NOMO-1 treated with DMSO at 0.1 percent for 48 hours (cell line): ENCODE data around the gene KAZN.

ENCODE experiments used
- DNase-seq: peaks from one replicate; lab custom pipeline; 2025; ENCODE audit not compliant: unreplicated experiment; lab: John Stamatoyannopoulos, UW

KAZN gene

DNA sequence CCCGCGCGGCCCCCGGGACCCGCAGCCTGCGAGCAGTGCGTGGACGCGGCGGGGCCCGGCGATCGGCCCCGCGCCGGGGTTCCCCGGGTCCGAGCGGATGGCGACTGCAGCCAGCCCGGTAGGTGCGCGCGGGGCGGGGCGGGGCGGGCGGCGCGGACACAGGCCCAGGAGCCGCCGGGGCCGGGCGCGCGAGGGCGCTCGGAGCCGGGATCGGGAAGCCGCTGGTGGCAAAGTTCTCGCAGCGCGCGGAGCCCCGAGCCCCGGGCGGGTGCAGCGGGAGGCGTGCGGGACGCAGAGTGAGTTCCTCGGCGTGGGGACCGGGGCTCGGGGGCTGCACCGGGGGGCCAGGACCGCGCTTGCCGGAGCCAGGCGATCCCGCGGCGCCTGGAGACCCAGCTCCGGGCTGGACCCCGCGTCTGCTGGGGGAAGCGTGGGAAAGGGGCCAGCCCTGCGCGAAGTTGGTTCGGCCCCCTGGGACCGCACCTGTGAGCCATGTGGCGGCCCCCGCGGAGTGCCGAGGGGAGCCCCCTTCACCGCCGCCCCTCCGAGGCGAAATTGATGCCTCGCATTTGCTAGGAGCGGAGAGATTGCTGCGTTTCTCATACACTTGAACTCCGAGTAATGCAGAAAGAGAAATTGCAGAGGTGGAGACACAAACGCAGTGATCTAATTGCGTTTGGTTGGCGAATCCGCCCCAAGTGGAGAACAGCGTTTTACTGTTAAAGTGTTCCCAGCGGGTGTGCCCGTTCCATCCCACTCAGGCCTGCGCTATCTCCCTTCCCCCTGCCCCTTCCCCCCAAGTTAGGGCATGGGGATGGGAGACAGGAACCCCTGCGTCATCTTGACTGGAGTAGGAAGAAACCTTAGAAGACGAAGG, 326.2 kb downstream of the KAZN start:
- DNase-seq: no peak

DNA sequence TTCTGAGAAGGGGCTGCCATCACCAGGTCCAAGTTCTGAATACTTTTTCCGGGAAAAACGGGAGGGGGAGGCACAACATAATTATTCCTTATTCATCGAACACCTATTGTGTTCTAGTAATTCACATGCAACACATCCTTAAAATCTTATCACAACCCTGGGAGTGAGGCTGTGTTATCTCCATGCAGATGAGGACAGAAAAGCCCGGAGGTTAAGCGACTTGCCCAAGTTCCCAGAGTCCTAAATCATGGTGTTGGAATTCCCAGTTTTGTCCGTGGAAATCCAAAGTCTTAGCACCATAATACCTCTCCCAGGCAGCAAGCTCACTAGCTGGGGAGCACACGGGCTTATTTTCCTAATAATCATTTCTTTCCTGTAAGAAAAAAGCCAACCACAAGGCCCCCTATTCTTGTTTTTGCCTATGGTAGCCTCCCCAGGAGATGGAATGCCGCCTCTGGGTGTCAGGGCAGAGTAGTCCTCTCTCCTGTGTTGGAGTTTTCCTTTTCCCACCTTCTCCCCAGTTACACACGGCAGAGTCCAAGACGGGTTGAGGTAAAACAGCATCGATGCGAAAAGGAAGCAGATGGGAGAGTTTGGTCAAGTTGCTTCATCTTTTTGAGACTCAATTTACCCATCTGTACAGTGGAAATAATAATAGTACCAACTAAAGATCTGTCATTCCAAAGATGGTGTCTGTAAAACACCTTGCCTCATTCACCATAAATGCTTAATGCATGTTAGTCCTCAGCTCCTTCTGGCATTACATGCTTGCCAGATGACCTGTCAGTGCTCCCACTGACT, 327.1 kb downstream of the KAZN start:
- DNase-seq: no peak

DNA sequence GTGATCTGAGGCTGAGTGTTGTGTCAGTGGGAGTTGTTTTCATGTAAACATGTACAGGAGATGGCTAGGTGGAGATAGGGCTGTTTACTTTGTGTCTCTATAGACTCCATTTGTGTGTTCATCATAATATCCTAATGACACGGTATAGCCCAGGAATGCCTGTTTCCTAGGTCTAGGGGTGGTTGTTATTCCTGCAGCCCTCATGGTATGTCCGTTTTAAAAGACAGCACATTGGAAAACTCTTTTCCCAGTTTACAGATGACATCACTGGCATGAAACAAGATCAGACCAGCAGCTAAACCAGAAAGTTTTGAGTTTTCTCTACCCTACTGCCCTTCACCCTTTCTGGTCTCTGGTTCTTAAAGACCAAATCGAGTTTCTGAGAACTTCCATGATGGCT, 327.7 kb downstream of the KAZN start:
- no peak for DNase-seq

DNA sequence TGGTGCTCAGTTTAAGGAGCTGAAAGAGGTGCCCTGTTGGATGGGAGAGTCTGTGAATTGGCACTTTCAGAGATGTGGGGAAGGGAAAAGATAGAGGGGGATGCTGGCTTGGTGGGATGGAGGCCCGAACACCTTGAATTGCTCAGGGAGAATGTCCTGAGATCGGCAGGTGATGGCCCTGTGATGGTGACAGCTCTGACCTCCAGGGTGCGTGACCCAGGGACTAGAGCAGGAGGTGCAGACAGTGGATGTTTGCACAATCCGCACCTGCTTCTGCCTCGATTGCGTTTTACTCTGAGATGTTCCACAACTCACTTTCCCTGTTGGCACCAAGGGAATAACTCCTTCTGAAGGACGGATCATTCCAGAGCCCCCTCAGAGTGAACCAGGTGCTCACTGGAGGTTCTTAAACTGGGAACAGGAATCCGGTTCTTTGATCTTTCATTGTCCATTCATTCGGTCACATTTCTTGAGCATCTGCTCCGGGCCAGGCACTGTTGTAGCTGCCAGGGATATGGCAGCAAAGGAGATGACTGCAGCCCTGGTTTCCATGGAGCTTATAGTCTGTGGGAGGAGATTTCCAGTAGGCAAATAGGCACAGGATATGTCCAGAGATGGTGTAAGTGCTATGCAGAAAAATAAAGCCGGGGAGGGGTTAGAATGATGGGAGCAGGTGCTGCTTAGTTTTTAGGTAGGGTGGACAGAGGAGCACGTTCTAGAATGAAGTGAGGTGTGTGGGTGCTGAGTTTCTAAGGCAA, 328.5 kb downstream of the KAZN start:
- no peak for DNase-seq

DNA sequence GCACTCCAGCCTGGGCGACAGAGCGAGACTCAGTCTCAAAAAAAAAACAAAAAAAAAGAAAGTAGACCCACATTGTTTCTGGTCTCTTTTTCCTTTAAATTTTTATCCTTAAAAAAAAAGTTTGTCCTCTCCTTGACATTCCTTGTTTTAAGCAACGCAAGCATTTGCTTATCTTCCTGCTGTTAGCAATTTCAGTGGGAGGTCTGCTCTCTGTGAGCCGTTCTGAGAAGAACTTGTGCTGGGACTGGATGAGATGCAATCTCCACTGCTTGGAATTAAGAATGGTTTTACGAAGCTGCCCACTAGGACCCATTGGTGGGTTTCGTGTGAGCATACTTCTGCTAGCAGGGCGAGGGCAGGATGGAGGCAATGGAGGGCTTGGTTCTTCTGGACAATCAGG, 329.9 kb downstream of the KAZN start:
- no peak for DNase-seq

DNA sequence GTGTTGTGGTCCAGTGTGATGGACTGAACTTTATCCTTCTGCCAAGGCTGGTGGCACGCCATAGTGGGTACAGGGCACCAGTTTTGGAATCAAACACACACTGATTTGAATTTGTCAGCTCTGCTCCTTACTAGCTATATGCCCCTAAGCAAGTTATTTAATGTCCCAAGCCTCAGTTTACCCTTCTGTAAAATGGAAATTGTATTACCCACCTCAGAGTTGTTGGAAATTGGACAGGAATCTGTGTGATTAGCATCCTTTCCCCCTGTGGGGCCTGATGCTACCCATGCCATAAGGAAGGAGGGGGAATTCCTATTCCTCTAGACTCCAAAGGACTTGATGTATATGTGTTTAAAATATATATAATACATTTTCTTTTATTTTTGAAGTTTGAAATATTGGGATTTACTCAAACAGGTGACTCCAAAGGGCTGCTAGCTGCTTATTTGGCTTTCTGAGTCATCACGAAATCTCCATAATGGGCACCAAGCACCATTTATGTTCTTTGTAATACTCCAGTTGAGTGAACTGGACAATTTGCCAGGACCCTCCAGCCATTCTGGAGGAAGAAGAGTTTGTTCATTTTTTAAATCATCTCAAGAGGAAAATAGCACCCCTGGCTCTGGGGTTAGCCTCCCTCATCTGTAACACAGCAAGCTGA, 330.5 kb downstream of the KAZN start:
- DNase-seq: no peak

DNA sequence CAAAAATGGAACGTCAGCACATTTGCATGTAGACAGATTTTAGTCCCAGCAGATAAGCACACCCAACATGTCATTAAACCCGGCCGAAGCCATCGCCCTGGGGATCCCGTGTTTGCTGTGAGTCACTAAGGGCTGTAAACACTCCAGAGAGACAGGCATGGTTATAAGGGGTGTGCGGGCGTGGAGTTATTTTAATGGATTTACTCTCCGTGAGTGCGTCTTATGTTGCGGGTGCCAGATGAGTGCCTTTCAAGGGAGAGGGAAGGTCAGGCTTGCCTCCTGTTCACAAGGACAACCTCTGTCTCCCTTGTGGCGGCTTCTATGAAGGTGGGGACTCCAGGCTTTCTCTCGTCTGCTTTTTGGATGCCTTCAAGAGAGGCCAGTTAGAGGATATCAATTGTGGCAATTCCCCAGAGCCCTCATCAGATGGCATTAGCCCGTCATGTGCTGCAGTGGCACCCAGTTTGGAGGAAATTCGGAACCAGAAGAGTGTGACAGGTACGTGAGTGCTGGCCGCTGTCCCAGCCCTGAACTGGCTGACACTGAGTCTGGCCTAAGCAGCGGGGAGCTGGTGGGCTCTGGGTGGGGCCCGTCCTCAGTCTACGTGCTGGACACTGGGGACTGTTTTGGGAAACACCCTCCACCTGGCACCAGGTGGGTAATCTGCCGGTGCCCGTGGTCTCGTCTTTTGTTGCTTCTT, 331.2 kb downstream of the KAZN start:
- DNase-seq: no peak

DNA sequence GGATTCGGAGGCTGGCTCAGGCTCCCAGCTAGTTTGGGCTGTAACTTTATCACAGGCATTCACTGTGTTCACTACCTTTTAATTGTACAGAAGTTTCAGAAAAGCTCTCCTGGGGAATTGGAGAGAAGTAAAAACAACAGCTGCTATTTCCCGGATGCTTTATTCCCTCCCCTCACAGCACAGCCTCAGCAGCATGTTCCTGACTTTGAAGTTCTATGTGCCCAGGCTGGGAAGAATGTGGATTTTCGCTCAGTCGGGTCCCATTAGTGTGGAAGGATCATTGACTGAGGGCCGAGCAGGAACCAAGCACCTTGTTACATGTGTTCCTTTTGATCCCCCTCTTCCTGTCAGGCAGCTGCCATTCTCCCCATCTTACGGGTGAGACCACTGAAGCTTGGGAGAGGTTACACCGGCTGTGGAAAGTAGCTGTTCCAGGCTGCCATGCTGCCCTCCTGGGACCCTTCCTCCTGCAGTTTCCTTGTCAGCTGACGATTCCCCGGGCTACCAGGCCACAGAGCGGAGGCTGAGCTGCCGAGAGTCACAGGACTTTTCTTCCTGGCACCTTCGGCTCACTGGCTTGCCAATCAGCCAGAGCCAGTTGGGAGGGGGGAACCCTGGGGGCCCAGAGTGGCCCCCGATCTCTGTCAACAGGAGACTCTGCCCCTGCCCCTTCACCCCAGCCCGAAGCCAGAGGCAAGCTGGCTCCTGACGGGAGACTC, 331.9 kb downstream of the KAZN start:
- DNase-seq: no peak

DNA sequence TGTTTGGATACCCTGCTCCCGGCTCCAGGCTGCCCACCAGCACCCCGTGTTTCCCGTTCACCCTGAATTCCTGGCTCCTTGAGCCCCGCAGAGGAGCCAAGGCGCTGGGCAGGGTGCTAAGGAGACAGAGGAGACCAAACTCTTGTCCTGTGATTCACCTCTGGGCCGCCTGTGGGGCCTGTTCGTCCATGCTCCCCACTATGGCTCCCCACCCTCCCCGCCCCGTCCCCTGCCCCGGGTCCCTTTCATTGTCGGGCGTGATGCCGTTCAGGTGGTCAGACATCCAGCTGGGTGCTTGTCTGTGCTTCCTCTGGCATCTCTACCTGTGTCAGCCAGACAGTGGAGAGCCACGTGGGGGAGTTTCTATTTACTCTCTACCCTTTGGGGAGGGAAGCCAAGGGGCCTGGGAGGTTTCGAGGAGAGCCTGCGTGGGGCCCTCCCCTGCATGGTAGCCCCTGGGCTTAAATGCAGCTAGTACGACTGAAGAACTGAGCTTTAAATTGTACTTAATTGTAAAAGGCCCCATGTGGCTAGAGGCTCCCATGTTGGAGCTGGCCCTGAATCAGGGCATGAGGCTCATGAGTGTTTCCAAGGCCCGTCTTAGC, 333.7 kb downstream of the KAZN start:
- no peak for DNase-seq

DNA sequence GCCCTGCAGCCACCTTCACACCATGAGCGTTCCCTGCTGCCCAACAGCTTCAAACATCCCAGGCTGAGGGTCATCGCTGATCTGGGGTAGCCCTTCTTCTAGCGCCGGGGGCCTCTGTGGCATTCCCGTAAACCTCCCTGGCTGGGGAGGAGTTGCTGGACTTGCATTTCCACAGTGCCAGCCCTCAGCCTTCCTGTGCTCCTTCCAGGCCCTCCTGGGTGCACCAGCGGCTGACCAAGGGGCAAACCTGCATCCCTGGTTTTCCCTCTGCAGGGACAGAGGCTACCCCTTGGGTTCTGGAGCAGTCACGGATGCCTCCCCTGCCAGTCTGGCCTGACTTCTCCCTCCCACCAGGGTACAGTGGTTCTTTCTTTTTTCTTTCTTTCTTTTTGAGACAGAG, 336.4 kb downstream of the KAZN start:
- no peak for DNase-seq

DNA sequence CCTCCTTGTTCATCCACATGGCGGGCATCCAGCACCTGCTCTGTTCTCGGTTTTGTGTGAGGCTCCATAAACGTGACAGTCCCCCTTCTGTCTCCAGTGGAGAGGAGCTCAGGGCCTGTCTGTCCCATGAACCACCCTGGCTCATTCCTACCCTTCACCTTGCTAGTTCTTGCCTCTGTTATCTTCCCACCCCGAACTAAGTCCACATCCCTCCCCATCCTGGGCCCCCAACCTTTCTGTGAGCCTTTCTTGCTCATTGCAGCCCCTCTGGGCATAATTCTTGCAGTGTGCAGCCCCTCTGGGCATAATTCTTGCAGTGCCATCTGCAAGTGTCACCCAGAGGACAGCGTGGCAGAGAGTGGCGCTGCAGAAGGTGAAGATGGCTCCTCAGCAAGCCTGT, 338.3 kb downstream of the KAZN start:
- no peak for DNase-seq

DNA sequence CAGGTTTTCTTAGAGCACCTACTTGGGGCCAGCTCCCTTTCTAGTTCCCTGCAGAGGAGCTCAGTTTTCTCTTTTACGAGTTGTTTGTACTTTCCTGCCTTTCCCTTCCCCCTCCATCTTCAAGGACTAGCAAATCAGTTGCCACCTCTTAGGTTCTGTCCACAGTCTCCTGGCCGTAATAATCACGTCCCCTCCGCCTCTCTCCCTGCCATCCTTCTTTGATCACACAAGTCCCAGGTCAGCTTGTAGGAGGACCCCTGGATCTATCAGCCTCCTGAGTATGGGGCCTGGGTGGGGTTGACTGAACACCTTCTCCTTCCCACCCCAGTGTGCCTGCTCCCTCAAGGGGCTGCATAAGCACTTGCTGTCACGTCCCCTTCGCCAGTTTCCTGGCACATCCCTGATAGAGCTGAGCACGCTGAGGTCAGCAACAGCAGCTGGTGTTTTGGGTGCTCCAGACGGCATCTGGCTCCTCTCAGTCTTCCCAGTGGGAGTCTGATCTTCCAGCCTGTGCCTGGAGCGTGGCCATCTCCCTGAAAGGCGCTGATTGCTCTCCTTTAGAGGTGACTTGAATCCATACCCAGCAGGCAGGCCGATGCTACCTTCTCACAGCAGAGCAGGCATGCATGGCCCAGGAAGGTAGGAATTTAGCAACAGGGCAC, 338.9 kb downstream of the KAZN start:
- no peak for DNase-seq

DNA sequence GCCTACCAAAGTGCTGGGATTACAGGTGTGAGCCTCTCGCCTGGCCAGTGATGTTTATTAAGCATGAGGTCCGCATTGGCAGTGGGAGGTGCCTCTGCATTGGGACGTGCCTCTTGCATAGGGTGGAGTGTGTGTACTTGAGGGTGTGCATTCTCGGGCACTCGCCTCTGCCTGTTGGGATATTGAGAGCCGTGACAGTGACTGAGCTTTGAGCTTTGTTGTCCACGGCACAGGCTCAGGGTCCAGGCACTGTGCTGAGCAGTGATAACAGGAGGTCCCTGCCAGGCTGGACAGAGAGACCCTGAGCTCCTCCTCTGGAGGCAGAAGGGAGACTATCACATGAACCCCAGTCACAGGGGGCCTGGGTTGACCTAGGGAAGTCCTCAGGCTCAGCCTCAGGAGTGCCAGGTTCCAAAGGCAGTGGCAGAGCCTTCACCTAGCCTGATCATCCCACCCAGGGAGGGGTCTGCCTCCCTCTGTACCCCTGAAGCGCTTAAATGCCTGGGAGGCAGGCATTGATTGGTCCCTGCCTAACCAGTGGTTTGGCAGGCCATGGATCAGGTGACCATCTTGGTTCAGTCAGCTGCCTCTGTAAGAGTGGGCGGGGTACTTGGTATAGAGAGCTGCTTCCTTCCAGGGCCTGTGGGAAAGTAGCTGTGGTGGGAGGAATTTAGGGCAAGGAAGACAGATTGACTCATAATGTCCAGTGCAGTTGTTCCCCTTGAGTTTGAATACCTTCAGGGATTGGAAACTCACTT, 341.2 kb downstream of the KAZN start:
- DNase-seq: no peak

DNA sequence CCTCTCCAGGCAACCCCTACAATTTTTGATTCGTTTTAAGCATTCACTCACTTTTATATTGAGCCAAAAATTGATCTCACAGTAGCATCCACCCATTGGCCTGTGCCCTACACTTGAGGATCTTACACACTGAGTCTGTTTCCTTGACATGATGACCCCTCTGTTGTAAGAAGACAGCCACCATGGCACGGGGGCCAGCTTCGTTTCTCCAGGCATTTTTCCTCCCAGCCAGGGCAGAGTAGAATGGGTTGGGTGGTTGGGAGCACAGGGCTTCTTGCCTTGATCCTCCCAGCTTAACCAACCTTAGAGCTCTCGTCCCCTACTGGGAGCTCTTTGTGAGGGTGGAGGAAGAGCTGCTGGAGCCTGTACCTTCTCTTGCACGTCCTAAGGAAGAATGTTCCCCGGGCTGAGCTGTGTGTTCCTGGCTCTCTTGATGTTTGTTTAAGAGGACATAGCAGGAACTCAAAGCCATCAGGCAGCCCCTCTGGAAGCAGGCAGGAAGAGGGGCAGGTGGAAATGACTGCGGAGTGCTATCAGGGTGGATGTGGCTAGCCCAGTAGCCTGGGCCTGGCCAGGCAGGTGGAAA, 341.9 kb downstream of the KAZN start:
- no peak for DNase-seq

DNA sequence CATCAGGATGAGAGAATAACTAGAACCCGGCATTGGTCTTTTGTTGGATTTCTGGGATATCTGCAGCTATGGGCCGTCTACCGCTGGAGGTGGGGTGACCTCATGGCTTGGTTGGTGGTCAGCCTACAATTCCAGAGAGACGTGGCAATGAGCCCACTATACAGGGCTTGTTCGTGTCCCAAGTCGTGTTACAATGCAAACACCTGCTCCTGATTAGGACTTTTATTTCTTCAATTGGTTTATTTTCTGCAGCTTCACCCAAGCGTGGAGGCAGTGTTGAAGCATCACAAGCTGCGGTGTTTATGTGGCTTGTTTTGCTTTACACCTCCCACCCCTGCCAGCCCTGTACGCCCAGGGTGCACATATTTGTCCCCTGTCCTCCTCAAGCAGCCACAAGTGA, 343.4 kb downstream of the KAZN start:
- DNase-seq: no peak

DNA sequence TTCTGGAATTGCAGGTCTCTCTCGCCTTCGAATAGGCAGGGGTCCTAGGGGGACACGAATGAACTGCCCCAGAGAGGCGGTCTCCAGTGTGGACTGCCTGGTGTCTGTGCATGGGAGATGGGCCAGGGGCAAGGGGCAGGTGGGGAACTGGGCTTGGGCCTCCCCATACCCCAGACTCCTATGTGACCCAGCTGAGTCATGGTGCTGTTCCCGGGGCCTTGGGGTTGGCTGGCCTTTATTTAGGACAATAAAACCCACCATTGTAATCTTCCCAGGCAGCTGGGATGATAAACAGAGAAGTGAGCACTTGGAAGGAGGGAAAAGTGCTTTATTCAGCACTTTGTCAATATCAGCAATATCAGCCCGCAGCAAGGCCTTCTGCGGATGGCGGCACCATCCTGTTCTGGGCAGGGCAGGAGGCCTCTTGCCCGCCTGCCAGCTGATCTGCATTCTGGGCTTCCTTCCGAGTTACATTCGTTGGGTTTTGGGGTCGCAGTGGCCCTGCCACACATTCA, 346.0 kb downstream of the KAZN start:
- DNase-seq: no peak

DNA sequence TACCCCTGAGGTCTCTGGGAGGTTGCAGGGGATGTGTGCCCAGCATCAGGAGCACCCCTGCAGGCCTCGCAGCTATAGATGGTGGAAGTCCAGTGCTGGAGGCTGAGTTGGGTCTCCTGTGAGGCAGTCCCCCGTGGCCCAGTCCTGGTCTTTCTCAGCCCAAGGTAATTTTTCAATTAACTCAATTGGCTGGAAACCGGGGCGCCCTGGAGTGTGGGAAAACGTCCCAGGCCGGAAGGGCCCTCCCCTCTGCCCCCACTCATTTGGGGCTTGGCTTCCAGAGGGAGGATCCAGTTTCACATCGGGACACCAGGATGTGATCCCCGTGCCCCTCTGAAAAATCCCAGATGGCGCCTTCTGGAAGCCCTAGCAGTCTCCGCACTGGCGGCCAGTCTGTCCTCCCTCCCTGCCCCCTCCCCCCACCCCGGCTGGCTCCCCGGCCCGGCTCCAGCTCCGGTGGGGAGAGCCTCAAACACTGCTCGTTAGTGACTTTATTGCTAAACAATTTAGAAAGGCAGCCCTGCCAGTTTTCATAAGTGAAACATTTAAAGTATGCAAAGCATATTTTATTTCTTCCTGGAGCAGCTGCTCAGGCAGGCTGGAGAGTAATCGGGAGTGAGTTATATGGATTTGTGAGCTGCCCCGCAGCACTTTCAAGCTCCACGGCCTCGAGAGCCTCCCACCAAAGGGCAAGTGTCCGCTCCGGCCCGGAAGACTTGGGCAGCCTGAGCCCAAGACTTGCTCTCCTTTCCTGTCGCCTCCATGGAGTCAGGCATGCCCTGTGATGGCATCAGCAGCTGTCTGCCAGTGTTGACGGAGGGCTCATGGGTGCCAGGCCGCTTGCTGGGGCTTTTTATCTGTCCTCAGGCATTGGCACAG, 346.9 kb downstream of the KAZN start:
- DNase-seq: no peak
